CD4-positive, alpha-beta T cell (primary cell): ENCODE data around the gene TOE1. TPM values are rescaled to one million over a fixed set of nuclear protein-coding genes. Genes with fewer than 3 reads are reported as not detected.
A peak's percentile ranks its signal among the peaks of the same experiment; 100 is the strongest.

Experiments
- ATAC-seq: fragments of 200-7000 bp; cut with Tn5 transposase; one replicate; pipeline ENCODE4 v1.10.0; 2022; ENCODE audit warnings: mild to moderate bottlenecking; ENCODE audit not compliant: poor library complexity
- CTCF ChIA-PET: fragments of 350-600 bp; sonication (Branson Sonifier 250); formaldehyde crosslinking; loops from one replicate; lab custom pipeline; 2021; ENCODE audit warnings: antibody characterized with exemption, inconsistent platforms; lab: Charles Lee
- POLR2A ChIA-PET: fragments of 350-600 bp; sonication (Branson Sonifier 250); formaldehyde crosslinking; loops from one replicate; lab custom pipeline; 2021; ENCODE audit warnings: antibody characterized with exemption, inconsistent platforms; lab: Charles Lee
- DNase-seq, 14 experiments: peaks; one replicate each; pipeline ENCODE4 v3.0.0-alpha.2; 2013 to 2020; ENCODE audit warnings: mixed read lengths in 2 of 14
- H3K27ac ChIP-seq, 2 donors: one replicate each; pipeline versions ENCODE4 v1.5.1 to v1.7.0; 2013; ENCODE audit warnings: low read length in 2 of 2, low read depth in 1 of 2, mild to moderate bottlenecking in 1 of 2
- H3K27me3 ChIP-seq, 2 experiments: 1 replicate in 1 of 2; 2 replicates in 1 of 2; pipeline versions ENCODE4 v1.6.1 to v1.7.0; 2013; ENCODE audit warnings: low read length in 2 of 2, control low read depth in 1 of 2, mild to moderate bottlenecking in 1 of 2, moderate library complexity in 1 of 2; ENCODE audit not compliant: insufficient read depth in 2 of 2, control insufficient read depth in 1 of 2
- H3K36me3 ChIP-seq: one replicate; pipeline ENCODE4 v1.6.1; 2013; ENCODE audit warnings: low read length, control low read depth; ENCODE audit not compliant: insufficient read depth
- H3K4me1 ChIP-seq: one replicate; pipeline ENCODE4 v1.6.1; 2013; ENCODE audit warnings: low read length, control low read depth; ENCODE audit not compliant: insufficient read depth
- H3K4me3 ChIP-seq: one replicate; pipeline ENCODE4 v1.5.1; 2013; ENCODE audit warnings: mild to moderate bottlenecking, low read length, moderate library complexity
- H3K9me3 ChIP-seq, 2 experiments: 1 replicate in 1 of 2; 2 replicates in 1 of 2; pipeline versions ENCODE4 v1.6.1 to v1.7.0; 2013; ENCODE audit warnings: low read length in 2 of 2, mild to moderate bottlenecking in 2 of 2, control low read depth in 1 of 2, moderate library complexity in 1 of 2; ENCODE audit not compliant: control insufficient read depth in 1 of 2, insufficient read depth in 1 of 2
- H3K27ac Mint-ChIP-seq: one replicate; pipeline ENCODE4 v1.8.0; 2020; ENCODE audit warnings: mixed read lengths
- H3K27me3 Mint-ChIP-seq: one replicate; pipeline ENCODE4 v1.8.0; 2021; ENCODE audit warnings: mixed read lengths
- H3K36me3 Mint-ChIP-seq: one replicate; pipeline ENCODE4 v1.8.0; 2021; ENCODE audit warnings: low read depth, mixed read lengths
- H3K4me1 Mint-ChIP-seq: one replicate; pipeline ENCODE4 v1.8.0; 2021; ENCODE audit warnings: low read depth, mixed read lengths
- H3K4me3 Mint-ChIP-seq: one replicate; pipeline ENCODE4 v1.8.0; 2020; ENCODE audit warnings: mild to moderate bottlenecking, mixed read lengths
- H3K9me3 Mint-ChIP-seq: one replicate; pipeline ENCODE4 v1.8.0; 2020; ENCODE audit warnings: mixed read lengths
- CTCF ChIP-seq: fragments of 200-600 bp; IDR thresholded peaks from one replicate; pipeline ENCODE4 v1.8.0; 2022; ENCODE audit warnings: antibody characterized with exemption, mild to moderate bottlenecking
- intact Hi-C, 2 experiments: fragments of 100-400 bp; cut with DNase I in 1 of 2; cut with micrococcal nuclease in 1 of 2; formaldehyde crosslinking; loops; one replicate each; pipeline versions ENCODE4 v1.15.1 to v1.9.0; 2023 to 2025; cut with DNase I, micrococcal nuclease
- total RNA-seq, 174 experiments: library from RNA in 2 of 174; stranded (reverse) in 2 of 174; gene quantifications; one replicate each; pipeline ENCODE4 v1.2.3 and lab custom pipeline; 2021 to 2026

TOE1 gene
- total RNA-seq, 2 experiments from 2014 or later: 44.5 to 46.2 TPM

GRCh38 chr1:45335855-45336324, 4.1 kb upstream of the TOE1 start:
- Histone ChIP-seq H3K4me3 (no peak overlapping the region), H3K36me3 (peaks cover 29% of the 10 kb centered on the region), H3K9me3 (no peaks in the 10 kb centered on the region), H3K27me3 (no peaks in the 10 kb centered on the region), H3K27ac (no peak overlapping the region), H3K4me1 (peaks cover 26% of the 10 kb centered on the region)
- Mint-ChIP-seq H3K4me1 (peaks cover 47% of the 10 kb centered on the region), H3K9me3 (no peaks in the 10 kb centered on the region), H3K4me3 (no peak overlapping the region), H3K27me3 (no peaks in the 10 kb centered on the region), H3K36me3 (peaks cover 41% of the 10 kb centered on the region), H3K27ac (no peak overlapping the region)
- ChIA-PET POLR2A (no interaction called here), CTCF (interaction anchor here (0.7 kb wide), 1 partner anchor 29 kb away, joined by 3 read pairs; no protein-coding TSS in a partner anchor)
- DNase-seq (no peak), ATAC-seq (no peak)
- intact Hi-C loops: no loop called here
- TF ChIP-seq CTCF: no peak

GRCh38 chr1:45337630-45338325, 2.2 kb upstream of the TOE1 start:
- no peaks in the 10 kb centered on the region for H3K9me3 Mint-ChIP-seq
- Histone ChIP-seq H3K36me3 (peaks cover 33% of the 10 kb centered on the region), H3K27me3 (no peaks in the 10 kb centered on the region), H3K9me3 (no peaks in the 10 kb centered on the region), H3K27ac (no peak overlapping the region), H3K4me1 (peaks cover 45% of the 10 kb centered on the region), H3K4me3 (no peak overlapping the region)
- ATAC-seq: no peak
- ChIA-PET CTCF (interaction anchor here (0.7 to 1.5 kb wide), 3 partner anchors 10 to 156 kb away, joined by 3 to 7 read pairs (median 4); no protein-coding TSS in a partner anchor), POLR2A (interaction anchor here (1.7 to 3.8 kb wide), 2 partner anchors 34 to 154 kb away, joined by 6 to 76 read pairs; partner anchors contain the start of gene TESK2)
- H3K4me1 Mint-ChIP-seq: peaks cover 66% of the 10 kb centered on the region
- peak overlapping the region; percentile 8 for H3K27ac Mint-ChIP-seq
- H3K27me3 Mint-ChIP-seq: no peaks in the 10 kb centered on the region
- no peak for DNase-seq
- intact Hi-C loops: no loop called here
- peak overlapping the region; percentile 56 for H3K4me3 Mint-ChIP-seq
- peaks cover 51% of the 10 kb centered on the region for H3K36me3 Mint-ChIP-seq
- no peak for TF ChIP-seq CTCF

- H3K4me1 Mint-ChIP-seq: peaks cover 51% of the 10 kb centered on the region
Measured at GRCh38 chr1:45340816-45341466, 971 bp downstream of the TOE1 start.

More at GRCh38 chr1:45340816-45341466, 971 bp downstream of the TOE1 start:
- no peaks in the 10 kb centered on the region for H3K27me3 Mint-ChIP-seq
- Histone ChIP-seq H3K36me3 (peaks cover 45% of the 10 kb centered on the region), H3K27ac (peak overlapping the region; percentile 98 to 100), H3K27me3 (no peaks in the 10 kb centered on the region), H3K9me3 (no peaks in the 10 kb centered on the region), H3K4me1 (peaks cover 42% of the 10 kb centered on the region), H3K4me3 (peak overlapping the region; percentile 98)
- peak in 3 of 14 experiments; percentile 16 to 52 (median 38) for DNase-seq
- H3K36me3 Mint-ChIP-seq: peaks cover 58% of the 10 kb centered on the region
- H3K27ac Mint-ChIP-seq: peak overlapping the region; percentile 95
- intact Hi-C loops: loop anchor here (1.0 to 10.0 kb wide), 11 partner anchors 36 to 709 kb away; partner anchors contain the start of genes NASP (in 2 of the 2), CCDC163 (in 1 of the 2), GPBP1L1 (in 1 of the 2) and MMACHC (in 1 of the 2)
- ATAC-seq: no peak
- H3K9me3 Mint-ChIP-seq: no peaks in the 10 kb centered on the region
- ChIA-PET CTCF (interaction anchor here (1.0 to 3.1 kb wide), 8 partner anchors 13 to 327 kb away, joined by 3 to 21 read pairs (median 4); partner anchors contain the start of gene TESK2), POLR2A (interaction anchor here (0.7 to 3.8 kb wide), 30 partner anchors 9 to 709 kb away, joined by 3 to 163 read pairs (median 14); partner anchors contain the start of genes AKR1A1, BTBD19, CCDC163 and EIF2B3)
- peak overlapping the region; percentile 100 for H3K4me3 Mint-ChIP-seq
- TF ChIP-seq CTCF: no peak
